Esophagus squamous epithelium (tissue), 4 donors: Measurements from ENCODE around the gene MIA2.

Experiments used
- POLR2A ChIP-seq, 4 donors: fragments of 450-650 bp; IDR thresholded peaks; one replicate each; pipeline ENCODE4 v1.6.1; 2017; ENCODE audit warnings: antibody characterized with exemption in 4 of 4, mild to moderate bottlenecking in 4 of 4, moderate library complexity in 3 of 4
- TF ChIP-seq, protein P1 (sequence below), 6 experiments: fragments of 450-650 bp in 4 of 6; fragments of 200-600 bp in 2 of 6; sonication (generic) in 2 of 6; IDR thresholded peaks; one replicate each; pipeline ENCODE4 v1.5.1; 2016 to 2019; ENCODE audit warnings: antibody characterized with exemption in 6 of 6, mild to moderate bottlenecking in 4 of 6, moderate library complexity in 4 of 6

DNA sequence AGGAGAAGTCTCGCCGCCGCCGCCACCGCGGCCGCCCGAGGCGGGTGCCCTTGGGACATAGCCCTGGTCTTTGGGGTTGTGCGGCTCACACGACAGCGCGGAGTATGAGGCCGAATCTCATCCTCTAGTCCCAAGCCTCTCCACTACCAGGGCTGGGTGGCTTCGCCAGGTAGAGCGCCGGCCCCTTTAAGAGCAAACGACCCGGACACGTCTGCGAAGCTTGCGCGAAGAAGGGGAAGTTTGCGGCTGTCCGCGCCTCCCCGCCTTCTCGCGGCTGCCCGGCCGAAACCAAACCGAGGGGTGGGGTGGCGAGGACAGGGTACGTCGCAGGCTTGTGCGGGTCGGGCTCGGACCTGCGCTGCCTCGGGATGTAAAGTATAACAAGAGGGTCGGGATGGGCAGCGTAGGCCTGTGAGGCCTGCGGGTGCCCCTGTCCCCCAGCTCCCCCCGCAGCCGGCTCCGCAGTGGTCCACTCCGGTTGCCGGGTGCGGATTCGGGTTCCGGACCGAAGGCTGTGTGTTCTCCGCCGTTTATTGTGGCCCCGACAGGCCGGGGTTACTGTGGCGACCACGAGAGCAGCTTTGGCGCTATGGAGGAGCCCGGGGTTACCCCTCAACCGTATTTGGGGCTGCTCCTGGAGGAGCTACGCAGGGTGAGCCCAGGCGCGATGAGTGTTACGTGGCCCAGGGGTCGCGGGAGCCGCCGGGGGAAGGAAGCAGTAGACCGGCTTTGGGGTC lies 33.3 kb downstream of the MIA2 start:
- TF ChIP-seq, protein P1, sequence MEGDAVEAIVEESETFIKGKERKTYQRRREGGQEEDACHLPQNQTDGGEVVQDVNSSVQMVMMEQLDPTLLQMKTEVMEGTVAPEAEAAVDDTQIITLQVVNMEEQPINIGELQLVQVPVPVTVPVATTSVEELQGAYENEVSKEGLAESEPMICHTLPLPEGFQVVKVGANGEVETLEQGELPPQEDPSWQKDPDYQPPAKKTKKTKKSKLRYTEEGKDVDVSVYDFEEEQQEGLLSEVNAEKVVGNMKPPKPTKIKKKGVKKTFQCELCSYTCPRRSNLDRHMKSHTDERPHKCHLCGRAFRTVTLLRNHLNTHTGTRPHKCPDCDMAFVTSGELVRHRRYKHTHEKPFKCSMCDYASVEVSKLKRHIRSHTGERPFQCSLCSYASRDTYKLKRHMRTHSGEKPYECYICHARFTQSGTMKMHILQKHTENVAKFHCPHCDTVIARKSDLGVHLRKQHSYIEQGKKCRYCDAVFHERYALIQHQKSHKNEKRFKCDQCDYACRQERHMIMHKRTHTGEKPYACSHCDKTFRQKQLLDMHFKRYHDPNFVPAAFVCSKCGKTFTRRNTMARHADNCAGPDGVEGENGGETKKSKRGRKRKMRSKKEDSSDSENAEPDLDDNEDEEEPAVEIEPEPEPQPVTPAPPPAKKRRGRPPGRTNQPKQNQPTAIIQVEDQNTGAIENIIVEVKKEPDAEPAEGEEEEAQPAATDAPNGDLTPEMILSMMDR (IDR thresholded peaks at IDR 0.05): no peak
- peak in 2 of 4 donors; percentile 76 to 86 for TF ChIP-seq POLR2A (IDR thresholded peaks at IDR 0.05)
